Measurements from ENCODE around the gene IL13RA1.

Gene IL13RA1

DNA sequence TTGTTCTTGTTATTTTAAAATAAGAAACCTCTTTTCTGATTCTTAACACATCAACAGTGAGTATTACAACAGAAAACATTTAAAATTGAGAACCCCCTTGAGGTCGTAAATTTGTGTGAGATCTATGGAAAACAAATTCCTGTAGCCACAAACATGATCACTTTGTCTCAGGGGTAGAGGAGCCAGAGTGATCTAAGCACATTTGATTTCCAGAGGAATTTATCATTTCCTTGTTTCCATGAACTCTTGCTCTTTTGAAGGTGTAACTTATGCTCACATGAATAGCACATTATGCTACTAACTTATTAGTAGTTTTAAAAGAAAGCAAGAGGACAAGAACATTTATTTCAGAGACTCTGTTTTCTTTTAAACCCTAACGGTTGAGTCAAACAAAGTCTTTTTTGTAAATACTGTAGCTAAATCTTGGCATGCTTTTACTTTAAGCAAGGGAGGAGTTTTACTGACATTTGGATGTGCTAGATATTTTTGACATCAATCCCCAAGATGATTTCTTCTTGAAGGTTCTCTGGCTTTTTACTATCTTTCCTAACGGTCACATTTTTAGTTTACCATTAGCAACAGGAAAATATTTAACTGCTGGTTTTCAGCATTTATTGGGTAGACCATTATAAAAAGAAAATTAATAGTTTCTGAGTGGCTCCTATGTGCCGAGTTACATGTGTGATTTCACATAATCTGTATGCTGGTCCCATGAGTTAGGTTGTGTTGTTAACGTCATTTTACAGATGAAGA is 68.3 kb downstream of the IL13RA1 start:
- Histone ChIP-seq H3K36me3 (ENCODE audit: control insufficient read depth in 2 of 2, insufficient read depth in 1 of 2, low read length in 2 of 2) (no peaks in the 10 kb centered on the region), H3K9me3 (ENCODE audit: control insufficient read depth, insufficient read depth, low read depth, low read length) (no peaks in the 10 kb centered on the region), H3K4me3 (ENCODE audit: low read depth, low read length) (no peak overlapping the region), H3K27ac (ENCODE audit: extremely low read depth, low read depth, low read length) (no peak overlapping the region), H3K4me1 (ENCODE audit: control insufficient read depth, insufficient read depth, low read length) (no peaks in the 10 kb centered on the region)
- TF ChIP-seq, protein P1, sequence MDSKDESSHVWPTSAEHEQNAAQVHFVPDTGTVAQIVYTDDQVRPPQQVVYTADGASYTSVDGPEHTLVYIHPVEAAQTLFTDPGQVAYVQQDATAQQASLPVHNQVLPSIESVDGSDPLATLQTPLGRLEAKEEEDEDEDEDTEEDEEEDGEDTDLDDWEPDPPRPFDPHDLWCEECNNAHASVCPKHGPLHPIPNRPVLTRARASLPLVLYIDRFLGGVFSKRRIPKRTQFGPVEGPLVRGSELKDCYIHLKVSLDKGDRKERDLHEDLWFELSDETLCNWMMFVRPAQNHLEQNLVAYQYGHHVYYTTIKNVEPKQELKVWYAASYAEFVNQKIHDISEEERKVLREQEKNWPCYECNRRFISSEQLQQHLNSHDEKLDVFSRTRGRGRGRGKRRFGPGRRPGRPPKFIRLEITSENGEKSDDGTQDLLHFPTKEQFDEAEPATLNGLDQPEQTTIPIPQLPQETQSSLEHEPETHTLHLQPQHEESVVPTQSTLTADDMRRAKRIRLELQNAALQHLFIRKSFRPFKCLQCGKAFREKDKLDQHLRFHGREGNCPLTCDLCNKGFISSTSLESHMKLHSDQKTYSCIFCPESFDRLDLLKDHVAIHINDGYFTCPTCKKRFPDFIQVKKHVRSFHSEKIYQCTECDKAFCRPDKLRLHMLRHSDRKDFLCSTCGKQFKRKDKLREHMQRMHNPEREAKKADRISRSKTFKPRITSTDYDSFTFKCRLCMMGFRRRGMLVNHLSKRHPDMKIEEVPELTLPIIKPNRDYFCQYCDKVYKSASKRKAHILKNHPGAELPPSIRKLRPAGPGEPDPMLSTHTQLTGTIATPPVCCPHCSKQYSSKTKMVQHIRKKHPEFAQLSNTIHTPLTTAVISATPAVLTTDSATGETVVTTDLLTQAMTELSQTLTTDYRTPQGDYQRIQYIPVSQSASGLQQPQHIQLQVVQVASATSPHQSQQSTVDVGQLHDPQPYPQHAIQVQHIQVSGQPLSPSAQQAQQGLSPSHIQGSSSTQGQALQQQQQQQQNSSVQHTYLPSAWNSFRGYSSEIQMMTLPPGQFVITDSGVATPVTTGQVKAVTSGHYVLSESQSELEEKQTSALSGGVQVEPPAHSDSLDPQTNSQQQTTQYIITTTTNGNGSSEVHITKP (tag by site-specific recombination; IDR thresholded peaks at IDR 0.05), result no peak
- TF ChIP-seq ZSCAN23 (tag by site-specific recombination; IDR thresholded peaks at IDR 0.05) (no peak), ZNF433 (tag by site-specific recombination; IDR thresholded peaks at IDR 0.05; ENCODE audit: low read depth) (no peak), HOXA7 (CRISPR knock-in tag; IDR thresholded peaks at IDR 0.05; ENCODE audit: borderline replicate concordance) (no peak), YY1 (tag by site-specific recombination; IDR thresholded peaks at IDR 0.05) (no peak), ZNF701 (tag by site-specific recombination; IDR thresholded peaks at IDR 0.05) (no peak), ZNF274 (IDR thresholded peaks at IDR 0.05; ENCODE audit: low read length) (no peak), ZNF274 (tag by site-specific recombination; IDR thresholded peaks at IDR 0.05; ENCODE audit: borderline replicate concordance) (no peak), ZNF654 (tag by site-specific recombination; IDR thresholded peaks at IDR 0.05; ENCODE audit: low read depth) (no peak), ZNF610 (tag by site-specific recombination; IDR thresholded peaks at IDR 0.05; ENCODE audit: borderline replicate concordance) (no peak), ZNF132 (tag by site-specific recombination; IDR thresholded peaks at IDR 0.05; ENCODE audit: borderline replicate concordance) (no peak), IKZF3 (tag by site-specific recombination; IDR thresholded peaks at IDR 0.05) (no peak), ZNF548 (tag by site-specific recombination; IDR thresholded peaks at IDR 0.05) (no peak), BCL11B (tag by site-specific recombination; IDR thresholded peaks at IDR 0.05; ENCODE audit: low read depth) (no peak)
- TF ChIP-seq, protein P2, sequence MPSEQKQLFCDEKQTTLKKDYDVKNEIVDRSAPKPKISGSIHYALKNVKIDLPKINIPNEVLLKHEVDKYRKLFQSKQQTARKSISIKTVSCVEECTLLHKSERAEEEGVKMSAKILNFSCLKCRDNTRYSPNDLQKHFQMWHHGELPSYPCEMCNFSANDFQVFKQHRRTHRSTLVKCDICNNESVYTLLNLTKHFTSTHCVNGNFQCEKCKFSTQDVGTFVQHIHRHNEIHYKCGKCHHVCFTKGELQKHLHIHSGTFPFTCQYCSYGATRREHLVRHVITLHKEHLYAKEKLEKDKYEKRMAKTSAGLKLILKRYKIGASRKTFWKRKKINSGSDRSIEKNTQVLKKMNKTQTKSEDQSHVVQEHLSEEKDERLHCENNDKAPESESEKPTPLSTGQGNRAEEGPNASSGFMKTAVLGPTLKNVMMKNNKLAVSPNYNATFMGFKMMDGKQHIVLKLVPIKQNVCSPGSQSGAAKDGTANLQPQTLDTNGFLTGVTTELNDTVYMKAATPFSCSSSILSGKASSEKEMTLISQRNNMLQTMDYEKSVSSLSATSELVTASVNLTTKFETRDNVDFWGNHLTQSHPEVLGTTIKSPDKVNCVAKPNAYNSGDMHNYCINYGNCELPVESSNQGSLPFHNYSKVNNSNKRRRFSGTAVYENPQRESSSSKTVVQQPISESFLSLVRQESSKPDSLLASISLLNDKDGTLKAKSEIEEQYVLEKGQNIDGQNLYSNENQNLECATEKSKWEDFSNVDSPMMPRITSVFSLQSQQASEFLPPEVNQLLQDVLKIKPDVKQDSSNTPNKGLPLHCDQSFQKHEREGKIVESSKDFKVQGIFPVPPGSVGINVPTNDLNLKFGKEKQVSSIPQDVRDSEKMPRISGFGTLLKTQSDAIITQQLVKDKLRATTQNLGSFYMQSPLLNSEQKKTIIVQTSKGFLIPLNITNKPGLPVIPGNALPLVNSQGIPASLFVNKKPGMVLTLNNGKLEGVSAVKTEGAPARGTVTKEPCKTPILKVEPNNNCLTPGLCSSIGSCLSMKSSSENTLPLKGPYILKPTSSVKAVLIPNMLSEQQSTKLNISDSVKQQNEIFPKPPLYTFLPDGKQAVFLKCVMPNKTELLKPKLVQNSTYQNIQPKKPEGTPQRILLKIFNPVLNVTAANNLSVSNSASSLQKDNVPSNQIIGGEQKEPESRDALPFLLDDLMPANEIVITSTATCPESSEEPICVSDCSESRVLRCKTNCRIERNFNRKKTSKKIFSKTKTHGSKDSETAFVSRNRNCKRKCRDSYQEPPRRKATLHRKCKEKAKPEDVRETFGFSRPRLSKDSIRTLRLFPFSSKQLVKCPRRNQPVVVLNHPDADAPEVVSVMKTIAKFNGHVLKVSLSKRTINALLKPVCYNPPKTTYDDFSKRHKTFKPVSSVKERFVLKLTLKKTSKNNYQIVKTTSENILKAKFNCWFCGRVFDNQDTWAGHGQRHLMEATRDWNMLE (tag by site-specific recombination; conservative IDR thresholded peaks at IDR 0.05; ENCODE audit: low read depth), result no peak
- TF ChIP-seq, protein P3, sequence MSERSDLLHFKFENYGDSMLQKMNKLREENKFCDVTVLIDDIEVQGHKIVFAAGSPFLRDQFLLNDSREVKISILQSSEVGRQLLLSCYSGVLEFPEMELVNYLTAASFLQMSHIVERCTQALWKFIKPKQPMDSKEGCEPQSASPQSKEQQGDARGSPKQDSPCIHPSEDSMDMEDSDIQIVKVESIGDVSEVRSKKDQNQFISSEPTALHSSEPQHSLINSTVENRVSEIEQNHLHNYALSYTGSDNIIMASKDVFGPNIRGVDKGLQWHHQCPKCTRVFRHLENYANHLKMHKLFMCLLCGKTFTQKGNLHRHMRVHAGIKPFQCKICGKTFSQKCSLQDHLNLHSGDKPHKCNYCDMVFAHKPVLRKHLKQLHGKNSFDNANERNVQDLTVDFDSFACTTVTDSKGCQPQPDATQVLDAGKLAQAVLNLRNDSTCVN (tag by site-specific recombination; optimal IDR thresholded peaks at IDR 0.05), result no peak
- TF ChIP-seq, protein P4, sequence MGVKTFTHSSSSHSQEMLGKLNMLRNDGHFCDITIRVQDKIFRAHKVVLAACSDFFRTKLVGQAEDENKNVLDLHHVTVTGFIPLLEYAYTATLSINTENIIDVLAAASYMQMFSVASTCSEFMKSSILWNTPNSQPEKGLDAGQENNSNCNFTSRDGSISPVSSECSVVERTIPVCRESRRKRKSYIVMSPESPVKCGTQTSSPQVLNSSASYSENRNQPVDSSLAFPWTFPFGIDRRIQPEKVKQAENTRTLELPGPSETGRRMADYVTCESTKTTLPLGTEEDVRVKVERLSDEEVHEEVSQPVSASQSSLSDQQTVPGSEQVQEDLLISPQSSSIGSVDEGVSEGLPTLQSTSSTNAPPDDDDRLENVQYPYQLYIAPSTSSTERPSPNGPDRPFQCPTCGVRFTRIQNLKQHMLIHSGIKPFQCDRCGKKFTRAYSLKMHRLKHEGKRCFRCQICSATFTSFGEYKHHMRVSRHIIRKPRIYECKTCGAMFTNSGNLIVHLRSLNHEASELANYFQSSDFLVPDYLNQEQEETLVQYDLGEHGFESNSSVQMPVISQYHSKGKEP (tag by site-specific recombination; IDR thresholded peaks at IDR 0.05), result no peak
- TF ChIP-seq, protein P5, sequence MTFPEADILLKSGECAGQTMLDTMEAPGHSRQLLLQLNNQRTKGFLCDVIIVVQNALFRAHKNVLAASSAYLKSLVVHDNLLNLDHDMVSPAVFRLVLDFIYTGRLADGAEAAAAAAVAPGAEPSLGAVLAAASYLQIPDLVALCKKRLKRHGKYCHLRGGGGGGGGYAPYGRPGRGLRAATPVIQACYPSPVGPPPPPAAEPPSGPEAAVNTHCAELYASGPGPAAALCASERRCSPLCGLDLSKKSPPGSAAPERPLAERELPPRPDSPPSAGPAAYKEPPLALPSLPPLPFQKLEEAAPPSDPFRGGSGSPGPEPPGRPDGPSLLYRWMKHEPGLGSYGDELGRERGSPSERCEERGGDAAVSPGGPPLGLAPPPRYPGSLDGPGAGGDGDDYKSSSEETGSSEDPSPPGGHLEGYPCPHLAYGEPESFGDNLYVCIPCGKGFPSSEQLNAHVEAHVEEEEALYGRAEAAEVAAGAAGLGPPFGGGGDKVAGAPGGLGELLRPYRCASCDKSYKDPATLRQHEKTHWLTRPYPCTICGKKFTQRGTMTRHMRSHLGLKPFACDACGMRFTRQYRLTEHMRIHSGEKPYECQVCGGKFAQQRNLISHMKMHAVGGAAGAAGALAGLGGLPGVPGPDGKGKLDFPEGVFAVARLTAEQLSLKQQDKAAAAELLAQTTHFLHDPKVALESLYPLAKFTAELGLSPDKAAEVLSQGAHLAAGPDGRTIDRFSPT (tag by site-specific recombination; IDR thresholded peaks at IDR 0.05), result no peak
- ChIA-PET CTCF (interaction anchor here (1.1 kb wide), 1 partner anchor 11 kb away, joined by 3 read pairs; no protein-coding TSS in a partner anchor), POLR2A (no interaction called here)

Data from HEK293 (cell line).